ES-I3 (cell line): ENCODE measurements around the gene C12orf60.

Experiments
- H3K36me3 ChIP-seq: 2 replicates; pipeline ENCODE4 v1.6.1; 2013; ENCODE audit warnings: mild to moderate bottlenecking, low read length, control low read depth, moderate library complexity; ENCODE audit not compliant: insufficient read depth
- H3K4me1 ChIP-seq: 2 replicates; pipeline ENCODE4 v1.6.1; 2013; ENCODE audit warnings: mild to moderate bottlenecking, control low read depth, low read length; ENCODE audit not compliant: insufficient read depth
- H3K9ac ChIP-seq: 2 replicates; pipeline ENCODE4 v1.6.1; 2013; ENCODE audit warnings: low read depth, mild to moderate bottlenecking, low read length, moderate library complexity
- H3K9me3 ChIP-seq: 2 replicates; pipeline ENCODE4 v1.6.1; 2013; ENCODE audit warnings: mild to moderate bottlenecking, low read length, moderate library complexity; ENCODE audit not compliant: control insufficient read depth, insufficient read depth

Gene C12orf60

DNA sequence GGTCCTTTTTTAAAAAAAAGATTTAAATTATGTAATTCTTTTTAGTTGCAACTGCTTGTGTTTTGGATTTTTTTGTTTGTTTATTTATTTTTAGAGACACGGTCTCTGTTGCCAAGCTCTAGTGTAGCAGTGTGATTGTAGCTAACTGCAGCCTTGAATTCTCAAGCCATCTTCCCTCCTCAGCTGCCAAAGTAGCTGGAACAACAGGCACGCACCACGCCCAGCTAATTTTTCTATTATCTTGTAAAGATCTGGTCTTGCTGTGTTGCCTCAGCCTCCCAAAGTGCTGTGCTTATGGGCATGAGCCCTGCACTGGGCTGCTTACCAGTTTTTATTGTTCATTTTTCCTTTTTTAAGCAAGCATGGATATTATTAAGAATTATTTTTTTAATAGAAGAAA, 50.5 kb downstream of the C12orf60 start:
- Histone ChIP-seq H3K4me1 (peaks cover 7% of the 10 kb centered on the region), H3K9ac (no peak overlapping the region), H3K36me3 (no peaks in the 10 kb centered on the region), H3K9me3 (no peaks in the 10 kb centered on the region; the same call in 1 of the 2 replicates)

- Histone ChIP-seq H3K9ac (no peak overlapping the region), H3K9me3 (no peaks in the 10 kb centered on the region; the same call in 1 of the 2 replicates), H3K36me3 (no peaks in the 10 kb centered on the region), H3K4me1 (peaks cover 7% of the 10 kb centered on the region)
Observed at GRCh38 chr12:14854586-14855183, 51.2 kb downstream of the C12orf60 start.

GRCh38 chr12:14858513-14858912, 55.0 kb downstream of the C12orf60 start:
- Histone ChIP-seq H3K4me1 (no peaks in the 10 kb centered on the region; the same call in 1 of the 2 replicates), H3K36me3 (no peaks in the 10 kb centered on the region), H3K9me3 (no peaks in the 10 kb centered on the region; the same call in 1 of the 2 replicates), H3K9ac (no peak overlapping the region)

DNA sequence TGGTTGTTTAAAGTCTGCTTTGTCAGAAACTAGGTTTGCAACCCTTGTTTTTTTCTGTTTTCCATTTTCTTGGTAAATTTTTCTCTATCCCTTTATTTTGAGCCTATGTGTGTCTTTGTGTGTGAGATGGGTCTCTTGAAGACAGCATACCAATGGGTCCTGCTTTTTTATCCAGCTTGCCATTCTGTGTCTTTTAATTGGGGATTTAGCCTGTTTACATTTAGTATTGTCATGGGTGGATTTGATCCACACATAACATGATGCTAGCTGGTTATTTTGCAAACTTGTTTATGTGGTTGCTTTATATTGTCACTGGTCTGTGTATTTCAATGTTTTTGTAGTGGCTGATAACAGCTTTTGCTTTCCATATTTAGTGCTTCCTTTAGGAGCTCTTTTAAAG, 57.0 kb downstream of the C12orf60 start:
- Histone ChIP-seq H3K9ac (no peak overlapping the region), H3K9me3 (no peaks in the 10 kb centered on the region; the same call in 1 of the 2 replicates), H3K4me1 (no peaks in the 10 kb centered on the region), H3K36me3 (no peaks in the 10 kb centered on the region)

DNA sequence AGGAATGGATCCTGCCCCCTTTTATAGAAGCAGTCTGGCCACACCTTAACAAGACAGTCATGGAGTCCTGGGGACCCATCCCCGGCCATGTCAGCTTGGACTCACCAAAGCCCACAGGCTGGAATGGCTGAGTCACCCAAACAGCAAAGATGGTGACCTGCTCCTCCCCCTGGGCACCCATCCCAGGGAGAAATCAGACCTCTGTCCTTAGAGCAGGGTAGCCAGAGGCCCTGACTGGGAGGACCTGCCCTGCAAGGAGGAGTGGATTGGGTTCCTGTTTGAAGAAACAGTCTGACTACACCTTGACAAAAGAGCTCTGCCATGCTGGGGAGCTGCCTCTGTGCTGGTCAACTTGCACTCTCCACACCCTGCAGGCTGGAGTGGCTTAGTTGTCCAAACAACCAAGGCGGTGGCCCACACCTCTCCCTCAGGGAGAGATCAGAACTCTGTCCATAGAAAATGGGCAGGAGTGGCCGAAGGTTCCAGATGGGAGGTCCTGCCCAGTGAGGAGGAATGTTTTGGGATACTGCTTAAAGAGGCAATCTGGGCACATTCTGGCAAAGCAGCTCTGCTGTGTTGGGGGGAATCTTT, 65.5 kb downstream of the C12orf60 start:
- Histone ChIP-seq H3K9ac (no peak overlapping the region), H3K4me1 (no peaks in the 10 kb centered on the region), H3K9me3 (no peaks in the 10 kb centered on the region; the same call in 1 of the 2 replicates), H3K36me3 (no peaks in the 10 kb centered on the region)

- H3K36me3 ChIP-seq = no peaks in the 10 kb centered on the region
- H3K4me1 ChIP-seq = no peaks in the 10 kb centered on the region
- no peak overlapping the region for H3K9ac ChIP-seq
- no peaks in the 10 kb centered on the region; the same call in 1 of the 2 replicates for H3K9me3 ChIP-seq
Observed at GRCh38 chr12:14871247-14871646, 67.8 kb downstream of the C12orf60 start.

- Histone ChIP-seq H3K9me3 (no peaks in the 10 kb centered on the region; the same call in 1 of the 2 replicates), H3K36me3 (no peaks in the 10 kb centered on the region), H3K4me1 (no peaks in the 10 kb centered on the region), H3K9ac (no peak overlapping the region)
Observed at GRCh38 chr12:14871886-14872285, 68.4 kb downstream of the C12orf60 start.

DNA sequence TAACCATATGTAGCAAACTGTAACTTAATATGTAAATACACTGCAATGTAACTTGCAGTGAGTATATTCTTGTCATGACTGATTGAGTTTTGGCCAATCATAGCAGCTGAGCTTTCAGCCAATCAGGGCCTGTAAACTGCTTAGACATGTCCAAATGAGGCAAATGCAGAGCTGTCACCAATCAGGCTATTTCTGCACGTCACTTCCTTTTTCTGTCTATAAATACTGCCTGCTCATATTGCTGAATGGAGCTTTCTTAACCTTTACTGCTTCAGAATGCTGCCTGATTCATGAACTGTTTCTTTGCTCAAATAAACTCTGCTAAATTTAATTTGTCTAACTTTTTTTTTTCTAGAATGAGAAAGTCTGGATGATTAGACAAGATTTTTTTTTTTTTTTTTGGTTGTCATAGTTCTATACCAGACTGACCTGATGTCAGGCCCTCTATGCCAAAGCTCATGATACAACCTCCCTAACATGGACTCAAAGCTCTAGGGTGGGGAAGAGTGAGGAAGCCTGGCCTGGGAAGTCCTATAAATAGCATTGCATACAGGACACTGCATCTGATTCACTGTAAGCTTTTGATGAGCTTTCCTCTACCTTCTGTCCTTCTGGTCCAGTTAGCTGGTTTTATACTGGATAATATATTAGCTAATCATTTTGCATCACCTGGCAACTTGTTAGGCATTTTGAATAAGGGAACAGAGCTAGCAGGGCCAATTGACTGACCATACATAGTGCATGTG, 70.1 kb downstream of the C12orf60 start:
- Histone ChIP-seq H3K4me1 (no peaks in the 10 kb centered on the region), H3K9me3 (no peaks in the 10 kb centered on the region), H3K9ac (no peak overlapping the region), H3K36me3 (no peaks in the 10 kb centered on the region)
